Endothelial cell of umbilical vein (primary cell): ENCODE results near the gene ALK. TPM values are rescaled to one million over a fixed set of nuclear protein-coding genes. Genes with fewer than 3 reads are reported as not detected.

Source experiments
- BruUV-seq: library from RNA; stranded (reverse); fragments of 400-500 nt; replicated peaks from 2 replicates; lab custom pipeline; 2021; lab: Mats Ljungman, UMichigan
- CTCF ChIA-PET: fragments of 300-600, 350-600 bp; sonication (Branson Sonifier 250); formaldehyde crosslinking; loops from one replicate; lab custom pipeline; 2021; ENCODE audit warnings: antibody characterized with exemption, inconsistent platforms; lab: Charles Lee
- POLR2A ChIA-PET: fragments of 300-600, 350-600 bp; sonication (Branson Sonifier 250); formaldehyde crosslinking; loops from one replicate; lab custom pipeline; 2021; ENCODE audit warnings: antibody characterized with exemption, inconsistent platforms; lab: Charles Lee
- DNase-seq: peaks from one replicate; pipeline ENCODE4 v3.0.0-alpha.2; 2011; ENCODE audit warnings: low read depth, low spot score
- FAIRE-seq: peaks from 2 replicates; lab custom pipeline; 2011; peaks lifted over from hg19 to GRCh38; lab: Jason Lieb, UNC
- H2AFZ ChIP-seq: 2 replicates; pipeline ENCODE4 v1.6.0; 2012; ENCODE audit warnings: low read depth, low read length, control low read depth, inconsistent platforms
- H3K27ac ChIP-seq: 2 replicates; pipeline ENCODE4 v1.5.1; 2011; ENCODE audit warnings: low read depth, mild to moderate bottlenecking, control low read depth, low read length, moderate library complexity; ENCODE audit not compliant: insufficient read depth
- H3K27me3 ChIP-seq, 2 experiments: 2 replicates each; pipeline versions ENCODE4 v1.6.0 to v1.6.1; 2011; ENCODE audit warnings: low read length in 2 of 2, mixed read lengths in 1 of 2; ENCODE audit not compliant: control insufficient read depth in 2 of 2, insufficient read depth in 2 of 2
- H3K36me3 ChIP-seq, 2 experiments: 2 replicates in 1 of 2; 3 replicates in 1 of 2; pipeline ENCODE4 v1.5.1; 2011; ENCODE audit warnings: low read length in 2 of 2, mild to moderate bottlenecking in 1 of 2, moderate library complexity in 1 of 2; ENCODE audit not compliant: control insufficient read depth in 2 of 2, insufficient read depth in 2 of 2; ENCODE audit errors: extremely low read depth in 1 of 2
- H3K4me1 ChIP-seq: 3 replicates; pipeline ENCODE4 v1.5.1; 2011; ENCODE audit warnings: mild to moderate bottlenecking, low read length; ENCODE audit not compliant: control insufficient read depth, insufficient read depth; ENCODE audit errors: extremely low read depth
- H3K4me2 ChIP-seq: 2 replicates; pipeline ENCODE4 v1.6.1; 2011; ENCODE audit warnings: low read length, control low read depth, mixed read lengths; ENCODE audit not compliant: insufficient read depth
- H3K4me3 ChIP-seq, 3 experiments: fragments of 200-600 bp in 1 of 3; sonication (generic), shearing (Covaris generic) in 1 of 3; replicated peaks in 1 of 3; 2 replicates each; pipeline ENCODE4 v1.5.1; 2011 to 2016; ENCODE audit warnings: control low read depth in 3 of 3, low read length in 3 of 3, mild to moderate bottlenecking in 2 of 3, inconsistent platforms in 1 of 3, low read depth in 1 of 3, moderate library complexity in 1 of 3; ENCODE audit not compliant: insufficient read depth in 1 of 3
- H3K79me2 ChIP-seq: 2 replicates; pipeline ENCODE4 v1.6.0; 2012; ENCODE audit warnings: low read length, inconsistent platforms; ENCODE audit not compliant: control insufficient read depth, insufficient read depth
- H3K9ac ChIP-seq: replicated peaks from 2 replicates; pipeline ENCODE3; 2011; ENCODE audit warnings: low read length, control low read depth; ENCODE audit not compliant: insufficient read depth; ENCODE audit errors: extremely low read depth
- H3K9me1 ChIP-seq: replicated peaks from 3 replicates; pipeline ENCODE4 v1.6.0; 2011; ENCODE audit warnings: mild to moderate bottlenecking, low read length; ENCODE audit not compliant: control insufficient read depth, insufficient read depth; ENCODE audit errors: extremely low read depth
- H3K9me3 ChIP-seq: replicated peaks from 2 replicates; pipeline ENCODE4 v1.5.1; 2012; ENCODE audit warnings: low read length, inconsistent platforms; ENCODE audit not compliant: control insufficient read depth, insufficient read depth
- H4K20me1 ChIP-seq: replicated peaks from 2 replicates; pipeline ENCODE3; 2011; ENCODE audit warnings: mild to moderate bottlenecking, low read length; ENCODE audit not compliant: control insufficient read depth, insufficient read depth; ENCODE audit errors: extremely low read depth
- CTCF ChIP-seq, 2 donors: IDR thresholded peaks; 1 replicate in 1 of 2; 2 replicates in 1 of 2; pipeline ENCODE4 v1.5.1; 2011; ENCODE audit warnings: low read length in 2 of 2, mild to moderate bottlenecking in 2 of 2, moderate library complexity in 2 of 2, control low read depth in 1 of 2, inconsistent platforms in 1 of 2, low read depth in 1 of 2; ENCODE audit not compliant: insufficient read depth in 1 of 2; ENCODE audit errors: extremely low read depth in 1 of 2
- EZH2 ChIP-seq: IDR thresholded peaks from 2 replicates; pipeline ENCODE4 v1.6.1; 2012; ENCODE audit warnings: borderline replicate concordance, low read depth, mild to moderate bottlenecking, moderate library complexity, low read length, inconsistent platforms; ENCODE audit not compliant: severe bottlenecking
- FOS ChIP-seq: IDR thresholded peaks from 2 replicates; pipeline ENCODE4 v1.6.1; 2011; ENCODE audit warnings: mild to moderate bottlenecking, low read length, moderate library complexity, borderline replicate concordance; ENCODE audit not compliant: insufficient read depth
- GATA2 ChIP-seq: IDR thresholded peaks from 2 replicates; pipeline ENCODE4 v1.7.0; 2011; ENCODE audit warnings: low read depth, mild to moderate bottlenecking, moderate library complexity, mixed read lengths, low read length; ENCODE audit not compliant: insufficient read length, insufficient read depth
- JUN ChIP-seq: IDR thresholded peaks from 2 replicates; pipeline ENCODE4 v1.6.1; 2011; ENCODE audit warnings: borderline replicate concordance, low read depth; ENCODE audit not compliant: insufficient read length, insufficient read depth
- MAX ChIP-seq: IDR thresholded peaks from 2 replicates; pipeline ENCODE4 v1.6.1; 2011; ENCODE audit not compliant: insufficient read depth, insufficient read length
- MYC ChIP-seq: IDR thresholded peaks from one replicate; pipeline ENCODE4 v1.6.1; 2011; ENCODE audit warnings: mild to moderate bottlenecking, low read depth, low read length
- POLR2A ChIP-seq: IDR thresholded peaks from 2 replicates; pipeline ENCODE4 v1.6.1; 2012; ENCODE audit warnings: low read depth, mild to moderate bottlenecking, control low read depth, low read length
- POLR2AphosphoS5 ChIP-seq: IDR thresholded peaks from 2 replicates; pipeline ENCODE4 v1.6.1; 2012; ENCODE audit warnings: low read depth, mild to moderate bottlenecking, control low read depth, low read length, moderate library complexity; ENCODE audit not compliant: insufficient read depth
- dilution Hi-C: fragments of 300-500 bp; cut with MboI; formaldehyde crosslinking; loops from one replicate; pipeline ENCODE4 v1.15.0; 2019; ENCODE audit warnings: low sequenced_read_pairs; ENCODE audit not compliant: extremely low pct_ligation_motif_present
- intact Hi-C: fragments of 100-400 bp; cut with micrococcal nuclease; formaldehyde crosslinking; loops from one replicate; pipeline ENCODE4 v1.10.0; 2022
- polyA plus RNA-seq, 4 experiments: library from polyadenylated mRNA; depleted of rRNA in 3 of 4; stranded (reverse) in 3 of 4; unstranded in 1 of 4; fragments of >200 nt; gene quantifications; 2 replicates each; pipeline versions ENCODE4 v1.2.1 to v1.2.3, GENCODE V29; 2011 to 2012; ENCODE audit warnings: missing spikeins in 1 of 4
- total RNA-seq: library from RNA; stranded (reverse); gene quantifications from 2 replicates; pipeline ENCODE4 v1.2.3, GENCODE V29; 2021

The ALK gene
- total and polyA plus RNA-seq, 2 donors (not counting 3 experiments of a cell fraction or from before 2014, with no cell fraction given): not detected

- ChIA-PET POLR2A (no interaction called here), CTCF (no interaction called here)
- BruUV-seq: no TSS peak
- Histone ChIP-seq H3K4me1 (no peaks in the 10 kb centered on the region), H3K27ac (no peak overlapping the region), H3K4me3 (no peak overlapping the region), H4K20me1 (no peaks in the 10 kb centered on the region), H3K4me2 (no peak overlapping the region), H3K9ac (no peak overlapping the region), H3K9me1 (no peaks in the 10 kb centered on the region), H3K36me3 (no peaks in the 10 kb centered on the region), H3K27me3 (no peaks in the 10 kb centered on the region), H3K9me3 (peaks cover 2% of the 10 kb centered on the region), H3K79me2 (no peaks in the 10 kb centered on the region), H2AFZ (no peak overlapping the region)
- intact Hi-C loops (no loop called here), dilution Hi-C loops (no loop called here)
- TF ChIP-seq GATA2 (no peak), FOS (no peak), JUN (no peak), POLR2A (no peak), EZH2 (no peak), CTCF (IDR thresholded peaks at IDR 0.05; ENCODE audit: extremely low read depth in 1 of 2, insufficient read depth in 1 of 2, low read depth in 1 of 2, low read length in 2 of 2) (no peak), MYC (no peak), MAX (no peak), POLR2AphosphoS5 (no peak)
- no peak for FAIRE-seq
- DNase-seq: no peak
These were observed 345.2 kb downstream of the ALK start for GRCh38 chr2:29576231-29576630.
